ENCODE data around the gene LRRC74A. TPM values are rescaled to one million over a fixed set of nuclear protein-coding genes. Genes with fewer than 3 reads are reported as not detected.

LRRC74A gene
- total and polyA plus RNA-seq, 9 donors, result 0.10 to 0.12 TPM; not detected in 7

- Histone ChIP-seq H3K4me1 (ENCODE audit: insufficient read depth) (peaks cover 41% of the 10 kb centered on the region), H3K27ac (peak overlapping the region in 1 of 2 donors; percentile 86), H3K36me3 (no peaks in the 10 kb centered on the region), H3K9me3 (no peaks in the 10 kb centered on the region), H3K27me3 (no peaks in the 10 kb centered on the region), H3K4me3 (no peak overlapping the region)
- TF ChIP-seq POLR2A (IDR thresholded peaks at IDR 0.05), result no peak
- TF ChIP-seq EP300 (IDR thresholded peaks at IDR 0.05), result peak; percentile 83
- peak in 1 of 3 donors; percentile 32 for TF ChIP-seq CTCF (IDR thresholded peaks at IDR 0.05)
- peak; percentile 97 to 98 (median 98) for DNase-seq
- 0 to 3% (median 1%) methylated on average over 20 of the region's 20 CpGs for WGBS, 3 donors
- intact Hi-C loops (cut with DNase I), result loop anchor here in 3 of 4 donors (2.0 to 10.0 kb wide), 7 partner anchors 34 to 148 kb away; partner anchors contain the start of gene IRF2BPL (in 3 of the 3)
Observed at GRCh38 chr14:76918782-76919394, 92.7 kb downstream of the LRRC74A start.

Other genes with a start within 250 kb of the LRRC74A start
- 10 to 100 TPM in 5 of 7 donors, 1 to 10 TPM in 2; 5.1 to 23.8 (median 16.7) TPM for gene VASH1, start 64.9 kb upstream of the LRRC74A start, total RNA-seq
- gene VASH1, start 64.9 kb upstream of the LRRC74A start, polyA plus RNA-seq, result 10 to 100 TPM; 10.9 to 21.6 TPM
- gene ANGEL1, start 13.5 kb upstream of the LRRC74A start, total RNA-seq, result 10 to 100 TPM; 13.9 to 24.4 (median 19.4) TPM
- 10 to 100 TPM; 13.8 to 26.0 TPM for gene ANGEL1, start 13.5 kb upstream of the LRRC74A start, polyA plus RNA-seq
- gene IRF2BPL, start 202.3 kb downstream of the LRRC74A start, total RNA-seq, result 100 to 1,000 TPM in 2 of 7 donors, 10 to 100 TPM in 5; 52.2 to 126 (median 78.4) TPM
- gene IRF2BPL, start 202.3 kb downstream of the LRRC74A start, polyA plus RNA-seq, result 10 to 100 TPM; 14.1 to 35.0 TPM

All from ovary (tissue), 9 donors.